ENCODE measurements around the gene FAM9C.

DNA sequence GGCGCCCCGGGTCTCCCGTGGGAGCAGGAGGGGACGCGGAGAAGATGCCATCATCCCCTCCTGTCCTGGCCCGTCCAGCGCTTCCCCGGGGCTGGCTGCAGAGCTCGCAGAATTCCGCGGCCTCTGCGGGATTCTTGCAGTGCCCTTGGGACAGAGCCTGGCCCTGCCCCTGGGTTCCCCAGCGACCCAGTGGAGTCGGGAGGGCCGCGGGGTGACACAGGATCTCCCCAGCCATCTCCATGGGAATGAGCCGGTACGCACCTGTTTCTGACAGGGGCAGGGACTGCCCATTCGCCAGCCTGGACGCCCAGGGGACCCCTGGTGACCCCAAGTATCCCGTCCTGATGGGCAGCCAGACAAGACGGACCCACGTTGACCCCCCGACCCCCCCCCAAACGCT lies 482 bp downstream of the FAM9C start:
- TF ChIP-seq, protein P1, sequence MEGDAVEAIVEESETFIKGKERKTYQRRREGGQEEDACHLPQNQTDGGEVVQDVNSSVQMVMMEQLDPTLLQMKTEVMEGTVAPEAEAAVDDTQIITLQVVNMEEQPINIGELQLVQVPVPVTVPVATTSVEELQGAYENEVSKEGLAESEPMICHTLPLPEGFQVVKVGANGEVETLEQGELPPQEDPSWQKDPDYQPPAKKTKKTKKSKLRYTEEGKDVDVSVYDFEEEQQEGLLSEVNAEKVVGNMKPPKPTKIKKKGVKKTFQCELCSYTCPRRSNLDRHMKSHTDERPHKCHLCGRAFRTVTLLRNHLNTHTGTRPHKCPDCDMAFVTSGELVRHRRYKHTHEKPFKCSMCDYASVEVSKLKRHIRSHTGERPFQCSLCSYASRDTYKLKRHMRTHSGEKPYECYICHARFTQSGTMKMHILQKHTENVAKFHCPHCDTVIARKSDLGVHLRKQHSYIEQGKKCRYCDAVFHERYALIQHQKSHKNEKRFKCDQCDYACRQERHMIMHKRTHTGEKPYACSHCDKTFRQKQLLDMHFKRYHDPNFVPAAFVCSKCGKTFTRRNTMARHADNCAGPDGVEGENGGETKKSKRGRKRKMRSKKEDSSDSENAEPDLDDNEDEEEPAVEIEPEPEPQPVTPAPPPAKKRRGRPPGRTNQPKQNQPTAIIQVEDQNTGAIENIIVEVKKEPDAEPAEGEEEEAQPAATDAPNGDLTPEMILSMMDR (IDR thresholded peaks at IDR 0.05): no peak
- TF ChIP-seq POLR2A (IDR thresholded peaks at IDR 0.05): no peak
